Heart right ventricle (tissue), 16 donors: ENCODE measurements around the gene ARID2. TPM values are rescaled to one million over a fixed set of nuclear protein-coding genes. Genes with fewer than 3 reads are reported as not detected.

Experiments
- ATAC-seq, 8 donors: fragments of 200-7000 bp; cut with Tn5 transposase; one replicate each; pipeline ENCODE4 v1.9.1; 2020; ENCODE audit warnings: mild to moderate bottlenecking in 8 of 8, moderate library complexity in 8 of 8, moderate number of reproducible peaks in 1 of 8
- DNase-seq, 2 donors: peaks; one replicate each; pipeline ENCODE4 v3.0.0-alpha.2; 2020
- H3K27ac ChIP-seq, 10 donors: fragments of 200-600 bp; sonication (generic) in 2 of 10; one replicate each; pipeline versions ENCODE4 v1.5.0 to v1.8.0; 2020 to 2022; ENCODE audit warnings: mild to moderate bottlenecking in 3 of 10
- H3K27me3 ChIP-seq, 7 donors: fragments of 200-600 bp; one replicate each; pipeline ENCODE4 v1.8.0; 2021 to 2022; ENCODE audit warnings: mild to moderate bottlenecking in 2 of 7
- H3K36me3 ChIP-seq, 9 donors: fragments of 200-600 bp; sonication (generic) in 1 of 9; one replicate each; pipeline versions ENCODE4 v1.5.0 to v1.8.0; 2020 to 2022; ENCODE audit warnings: mild to moderate bottlenecking in 2 of 9
- H3K4me1 ChIP-seq, 9 donors: fragments of 200-600 bp; sonication (generic) in 1 of 9; one replicate each; pipeline versions ENCODE4 v1.5.0 to v1.8.0; 2020 to 2022; ENCODE audit warnings: mild to moderate bottlenecking in 4 of 9
- H3K4me3 ChIP-seq, 10 donors: fragments of 200-600 bp; sonication (generic) in 2 of 10; one replicate each; pipeline versions ENCODE4 v1.5.0 to v1.8.0; 2020 to 2022; ENCODE audit warnings: mild to moderate bottlenecking in 7 of 10, moderate library complexity in 2 of 10
- H3K9me3 ChIP-seq, 11 donors: fragments of 200-600 bp in 10 of 11; sonication (generic) in 2 of 11; one replicate each; pipeline versions ENCODE4 v1.5.0 to v1.8.0; 2013 to 2022; ENCODE audit warnings: mild to moderate bottlenecking in 2 of 11, control low read depth in 1 of 11, moderate library complexity in 1 of 11
- WGBS, 2 donors: extraction: QIAGEN DNeasy Blood & Tissue Kit; methylation state at CpG; one replicate each; pipeline ENCODE4 v1.1.7; 2013; ENCODE audit warnings: inconsistent platforms in 1 of 2; 5-methylcytosine and 5-hydroxymethylcytosine counted together
- intact Hi-C, 10 donors: fragments of 100-400 bp; cut with DNase I; formaldehyde crosslinking; loops; one replicate each; pipeline versions ENCODE4 v1.11.1 to v1.14.2; 2022
- polyA plus RNA-seq, 2 donors: library from polyadenylated mRNA; stranded (reverse); fragments of 200-250 nt; gene quantifications; one replicate each; pipeline ENCODE4 v1.2.3, GENCODE V29; 2013
- total RNA-seq, 10 donors: library from RNA; stranded (reverse); fragmentation: NEBNext Ultra II Directional in 3 of 10; extraction: Animal tissue kit (Norgen Biotek cat#: 25700) in 3 of 10; gene quantifications; one replicate each; pipeline versions ENCODE4 v1.2.1 to v1.2.4, GENCODE V29; 2021 to 2023
- TF ChIP-seq, protein P1 (sequence below), 9 donors: fragments of 200-600 bp; sonication (generic) in 2 of 9; IDR thresholded peaks; one replicate each; pipeline versions ENCODE4 v1.5.0 to v1.8.0; 2021 to 2022; ENCODE audit warnings: antibody characterized with exemption in 9 of 9, mild to moderate bottlenecking in 5 of 9, moderate library complexity in 1 of 9
- donor health status: Arrhythmogenic right ventricular cardiomyopathy.
- donor health status: ischemic (EF 13 %, LVEDD 7.1; RV severe dilation, severe dysfunction).
- donor health status: healthy with polysubstance abuse.
- donor health status: DM: no; HTN: yes; CAD: no.
- donor health status: DM: no; HTN: no; CAD: no.
- donor health status: ischemic (EF 25% LVEDD 6.9; RV normal size, moderate dysfunction).
- donor health status: ischemic (EF 25% LVEDD 5.7; RV mildly dilated, moderate dysfunction).
- donor health status: healthy.
- donor health status: DM: yes; HTN: yes; CAD: no.
- donor health status: Ischemic cardiomyopathy.
- donor health status: ischemic (EF 35%, LVEDD 5.7; RV mildly dilated, moderate dysfunction).
- donor health status: nonischemic (EF 11% LVEDD 7.7; RV severe dilation, severe dysfunction).
- donor health status: DM: yes; HTN: yes; CAD: no.
- donor health status: PGD.
- donor health status: ischemic (EF 29% LVEDD 5.4; RV normal size, mild dysfunction).
- donor health status: nonischemic (EF 23%, LVEDD 6.1; RV moderate dilation, normal function).

Gene ARID2
- total and polyA plus RNA-seq, 12 donors, result 3.0 to 28.8 (median 18.6) TPM

DNA sequence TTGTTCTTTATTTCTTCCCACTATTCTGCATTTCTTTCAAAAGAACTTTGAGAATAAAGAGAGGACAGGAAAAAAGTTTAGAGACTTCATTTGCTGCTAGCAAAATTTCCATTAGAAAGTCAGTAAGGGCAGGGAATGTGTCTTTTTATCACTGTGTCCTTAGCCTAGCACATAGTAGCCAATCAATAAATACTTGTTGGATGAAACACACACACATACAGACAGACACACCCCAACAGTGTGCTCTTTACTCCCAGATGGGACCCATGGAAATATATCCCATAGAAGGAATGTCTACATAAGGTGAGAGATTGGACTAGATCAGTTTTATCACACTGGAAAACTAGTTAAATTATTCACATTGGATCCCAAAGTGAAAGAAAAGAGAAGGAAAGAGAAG, 21.1 kb upstream of the ARID2 start:
- peaks cover 0 to 41% (median 15%) of the 10 kb centered on the region in 9 donors for H3K4me1 ChIP-seq
- H3K36me3 ChIP-seq, result no peaks in the 10 kb centered on the region
- H3K4me3 ChIP-seq, result no peak overlapping the region
- TF ChIP-seq, protein P1, sequence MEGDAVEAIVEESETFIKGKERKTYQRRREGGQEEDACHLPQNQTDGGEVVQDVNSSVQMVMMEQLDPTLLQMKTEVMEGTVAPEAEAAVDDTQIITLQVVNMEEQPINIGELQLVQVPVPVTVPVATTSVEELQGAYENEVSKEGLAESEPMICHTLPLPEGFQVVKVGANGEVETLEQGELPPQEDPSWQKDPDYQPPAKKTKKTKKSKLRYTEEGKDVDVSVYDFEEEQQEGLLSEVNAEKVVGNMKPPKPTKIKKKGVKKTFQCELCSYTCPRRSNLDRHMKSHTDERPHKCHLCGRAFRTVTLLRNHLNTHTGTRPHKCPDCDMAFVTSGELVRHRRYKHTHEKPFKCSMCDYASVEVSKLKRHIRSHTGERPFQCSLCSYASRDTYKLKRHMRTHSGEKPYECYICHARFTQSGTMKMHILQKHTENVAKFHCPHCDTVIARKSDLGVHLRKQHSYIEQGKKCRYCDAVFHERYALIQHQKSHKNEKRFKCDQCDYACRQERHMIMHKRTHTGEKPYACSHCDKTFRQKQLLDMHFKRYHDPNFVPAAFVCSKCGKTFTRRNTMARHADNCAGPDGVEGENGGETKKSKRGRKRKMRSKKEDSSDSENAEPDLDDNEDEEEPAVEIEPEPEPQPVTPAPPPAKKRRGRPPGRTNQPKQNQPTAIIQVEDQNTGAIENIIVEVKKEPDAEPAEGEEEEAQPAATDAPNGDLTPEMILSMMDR (IDR thresholded peaks at IDR 0.05), result no peak
- DNase-seq (no peak), ATAC-seq (no peak)
- intact Hi-C loops, result no loop called here
- H3K9me3 ChIP-seq, result no peaks in the 10 kb centered on the region
- H3K27ac ChIP-seq, result no peak overlapping the region
- H3K27me3 ChIP-seq, result no peaks in the 10 kb centered on the region

DNA sequence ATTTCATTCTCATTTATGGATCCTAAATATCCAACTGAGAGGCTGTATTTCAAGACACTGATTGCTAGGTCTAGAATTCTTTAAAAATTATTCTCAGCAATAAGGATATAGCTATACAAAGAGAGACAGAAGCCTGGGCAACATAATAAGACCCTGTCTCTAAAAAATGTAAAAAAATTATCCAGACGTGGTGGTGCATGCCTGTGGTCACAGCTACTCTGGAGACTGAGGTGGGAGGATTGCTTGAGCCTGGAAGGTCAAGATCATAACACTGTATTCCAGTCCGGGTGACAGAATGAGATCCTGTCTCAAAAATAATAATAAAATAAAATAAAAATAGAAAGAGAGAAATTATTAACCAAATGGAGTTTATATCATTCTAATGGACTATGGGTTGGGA, 20.6 kb upstream of the ARID2 start:
- DNase-seq, result no peak
- H3K4me1 ChIP-seq, result peaks cover 0 to 42% (median 15%) of the 10 kb centered on the region in 9 donors
- H3K9me3 ChIP-seq, result no peaks in the 10 kb centered on the region
- no peaks in the 10 kb centered on the region for H3K36me3 ChIP-seq
- no peak for ATAC-seq
- 68 to 69% methylated on average over 2 of the region's 2 CpGs for WGBS, 2 donors
- no peak overlapping the region for H3K4me3 ChIP-seq
- H3K27me3 ChIP-seq, result no peaks in the 10 kb centered on the region
- H3K27ac ChIP-seq, result no peak overlapping the region
- TF ChIP-seq, protein P1 (IDR thresholded peaks at IDR 0.05), result no peak
- intact Hi-C loops, result no loop called here

DNA sequence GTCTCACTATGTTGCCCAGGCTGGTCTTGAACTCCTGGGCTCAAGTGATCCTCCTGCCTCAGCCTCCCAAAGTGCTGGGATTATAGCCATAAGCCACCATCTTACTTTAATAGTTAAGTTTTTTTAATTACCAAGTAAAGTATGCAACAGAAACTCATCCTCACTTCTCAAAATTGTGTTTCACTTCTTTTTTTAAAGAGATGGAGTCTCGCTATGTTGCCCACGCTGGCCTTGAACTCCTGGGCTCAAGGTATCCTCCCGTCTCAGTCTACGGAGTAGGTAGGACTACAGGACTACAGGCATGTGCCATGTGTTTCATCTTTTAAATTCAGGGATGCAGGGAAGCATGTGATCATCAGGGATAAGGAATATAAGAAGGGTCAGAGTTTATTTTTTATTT, 17.2 kb upstream of the ARID2 start:
- no peaks in the 10 kb centered on the region for H3K27me3 ChIP-seq
- peaks cover 0 to 26% (median 4%) of the 10 kb centered on the region in 9 donors for H3K4me1 ChIP-seq
- H3K36me3 ChIP-seq, result no peaks in the 10 kb centered on the region
- 95% methylated on average over 4 of the region's 4 CpGs for WGBS, 2 donors
- no peak overlapping the region for H3K4me3 ChIP-seq
- H3K27ac ChIP-seq, result no peak overlapping the region
- DNase-seq (no peak), ATAC-seq (no peak)
- intact Hi-C loops, result loop anchor here in 1 of 10 donors (10.0 kb wide), 1 partner anchor 168 kb away; no protein-coding TSS in a partner anchor
- no peaks in the 10 kb centered on the region for H3K9me3 ChIP-seq
- TF ChIP-seq, protein P1 (IDR thresholded peaks at IDR 0.05), result no peak

DNA sequence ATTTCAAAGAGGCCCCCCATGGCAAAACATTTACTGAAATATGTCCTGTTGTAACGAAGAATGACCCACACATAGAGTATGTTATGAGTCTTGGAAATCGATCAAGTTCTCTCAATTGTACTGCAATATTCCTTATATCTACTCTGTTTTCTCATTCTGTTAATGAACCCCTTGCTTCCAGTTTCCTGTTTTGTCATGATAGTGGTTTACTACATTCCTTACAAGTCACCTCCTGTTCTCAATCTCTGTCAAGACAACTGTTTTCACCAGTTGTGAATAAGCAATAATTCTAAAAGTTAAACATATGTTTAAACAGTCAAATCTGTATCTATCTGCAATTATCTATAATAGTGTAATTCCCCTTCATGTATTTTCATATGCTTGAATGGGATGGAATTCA, 16.4 kb upstream of the ARID2 start:
- TF ChIP-seq, protein P1 (IDR thresholded peaks at IDR 0.05), result no peak
- 84 to 90% methylated on average over 2 of the region's 2 CpGs for WGBS, 2 donors
- intact Hi-C loops, result loop anchor here in 1 of 10 donors (10.0 kb wide), 1 partner anchor 168 kb away; no protein-coding TSS in a partner anchor
- no peak overlapping the region for H3K27ac ChIP-seq
- no peaks in the 10 kb centered on the region for H3K9me3 ChIP-seq
- peaks cover 0 to 29% (median 5%) of the 10 kb centered on the region in 9 donors for H3K4me1 ChIP-seq
- DNase-seq (no peak), ATAC-seq (no peak)
- H3K27me3 ChIP-seq, result no peaks in the 10 kb centered on the region
- no peaks in the 10 kb centered on the region for H3K36me3 ChIP-seq
- H3K4me3 ChIP-seq, result no peak overlapping the region
